NCI-H2196 treated with DMSO at 0.1 percent for 48 hours (cell line): ENCODE measurements around the gene HERPUD2.

Experiments used
- DNase-seq: peaks from one replicate; lab custom pipeline; 2025; ENCODE audit not compliant: unreplicated experiment; lab: John Stamatoyannopoulos, UW

Gene HERPUD2

GRCh38 chr7:35694784-35695472 lies at the start of gene HERPUD2:
Gene HERPUD2, minus strand, starts transcription at chr7:35695135. Its CDS starts 805 bp downstream, at chr7:35694330.
- peak; percentile 85 for DNase-seq

GRCh38 chr7:35738889-35739288 lies 44.0 kb upstream of the HERPUD2 start:
- no peak for DNase-seq

- DNase-seq = no peak
Measured at GRCh38 chr7:35736725-35737124, 41.8 kb upstream of the HERPUD2 start.

GRCh38 chr7:35735396-35735795 lies 40.5 kb upstream of the HERPUD2 start:
- DNase-seq = no peak

GRCh38 chr7:35734001-35734483 lies 39.1 kb upstream of the HERPUD2 start:
- DNase-seq = no peak

GRCh38 chr7:35731349-35731748 lies 36.4 kb upstream of the HERPUD2 start:
- no peak for DNase-seq

- DNase-seq = no peak
Measured at GRCh38 chr7:35729061-35729783, 34.3 kb upstream of the HERPUD2 start.

GRCh38 chr7:35728412-35729060 lies 33.6 kb upstream of the HERPUD2 start:
- DNase-seq = no peak

GRCh38 chr7:35727571-35727970 lies 32.6 kb upstream of the HERPUD2 start:
- DNase-seq = no peak

- no peak for DNase-seq
Measured at GRCh38 chr7:35726654-35727053, 31.7 kb upstream of the HERPUD2 start.

GRCh38 chr7:35725280-35725680 lies 30.3 kb upstream of the HERPUD2 start:
- DNase-seq = no peak

GRCh38 chr7:35723011-35723410 lies 28.1 kb upstream of the HERPUD2 start:
- no peak for DNase-seq

- DNase-seq = no peak
Measured at GRCh38 chr7:35722054-35722849, 27.3 kb upstream of the HERPUD2 start.

- DNase-seq = no peak
Measured at GRCh38 chr7:35721288-35721687, 26.4 kb upstream of the HERPUD2 start.

- no peak for DNase-seq
Measured at GRCh38 chr7:35720849-35721248, 25.9 kb upstream of the HERPUD2 start.

GRCh38 chr7:35720032-35720431 lies 25.1 kb upstream of the HERPUD2 start:
- DNase-seq = no peak

GRCh38 chr7:35718047-35718446 lies 23.1 kb upstream of the HERPUD2 start:
- no peak for DNase-seq

GRCh38 chr7:35717516-35717915 lies 22.6 kb upstream of the HERPUD2 start:
- DNase-seq = no peak

GRCh38 chr7:35717013-35717412 lies 22.1 kb upstream of the HERPUD2 start:
- DNase-seq = no peak

GRCh38 chr7:35716038-35716803 lies 21.3 kb upstream of the HERPUD2 start:
- DNase-seq = no peak
